NCI-H748 (cell line): Measurements from ENCODE around the gene UCKL1.
"Not testable (repeated sequence)": the region's sequence is repeated elsewhere in the genome, so short reads cannot be mapped to it uniquely, and the experiment has no call there.

Experiments used
- DNase-seq: peaks from one replicate; lab custom pipeline; 2025; ENCODE audit not compliant: unreplicated experiment; lab: John Stamatoyannopoulos, UW

UCKL1 gene

GRCh38 chr20:63944078-63944941 is 11.9 kb downstream of the UCKL1 start:
- no peak for DNase-seq

DNA sequence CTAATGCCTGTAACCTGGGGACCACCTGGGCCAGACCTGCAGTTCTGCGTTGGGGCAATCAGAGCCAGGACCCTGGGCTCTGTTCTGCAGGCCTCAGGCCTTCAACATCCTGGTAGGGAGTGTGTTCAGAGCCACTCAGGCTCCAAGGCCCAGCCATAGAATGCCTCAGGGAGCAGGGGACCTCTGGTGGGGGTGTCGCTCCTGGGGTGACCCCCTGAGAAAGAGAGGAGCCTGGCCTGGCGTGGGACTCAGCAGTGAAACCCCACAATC is 12.5 kb downstream of the UCKL1 start:
- DNase-seq: no peak

- DNase-seq: no peak
Observed at GRCh38 chr20:63942969-63943807, 13.0 kb downstream of the UCKL1 start.

DNA sequence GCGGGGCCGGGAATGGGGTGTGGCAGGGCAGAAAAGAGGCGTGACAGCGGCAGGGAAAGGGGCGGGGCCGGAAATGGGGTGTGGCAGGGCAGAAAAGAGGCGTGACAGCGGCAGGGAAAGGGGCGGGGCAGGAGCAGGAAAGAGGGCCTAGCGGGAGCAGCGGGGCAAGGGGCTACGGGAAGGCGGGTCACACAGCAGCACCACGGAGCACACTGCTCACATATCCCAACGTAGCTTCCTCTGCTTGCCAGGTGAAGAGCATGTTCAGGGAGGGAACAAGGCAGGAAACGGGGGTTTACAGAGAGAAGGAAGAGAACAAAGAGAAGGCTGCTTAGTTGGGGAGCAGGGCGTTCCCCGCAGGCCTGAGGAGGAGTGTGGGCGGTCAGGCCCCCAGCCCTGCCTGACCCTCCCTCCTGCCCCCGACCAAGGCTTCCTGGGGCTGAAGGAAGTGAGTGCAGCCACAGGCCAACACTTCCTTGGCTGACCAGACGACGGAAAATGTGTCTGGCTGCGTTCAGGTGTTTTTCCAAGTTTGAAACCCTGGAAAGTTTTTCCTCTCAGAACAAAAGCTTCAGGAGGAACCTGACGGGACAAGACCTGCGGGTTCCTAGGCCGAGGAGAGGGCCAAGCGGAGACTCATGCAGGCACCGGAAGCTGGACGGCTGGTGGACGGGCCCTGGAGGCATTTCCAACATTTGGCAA is 13.8 kb downstream of the UCKL1 start:
- peak; percentile 37 for DNase-seq

DNA sequence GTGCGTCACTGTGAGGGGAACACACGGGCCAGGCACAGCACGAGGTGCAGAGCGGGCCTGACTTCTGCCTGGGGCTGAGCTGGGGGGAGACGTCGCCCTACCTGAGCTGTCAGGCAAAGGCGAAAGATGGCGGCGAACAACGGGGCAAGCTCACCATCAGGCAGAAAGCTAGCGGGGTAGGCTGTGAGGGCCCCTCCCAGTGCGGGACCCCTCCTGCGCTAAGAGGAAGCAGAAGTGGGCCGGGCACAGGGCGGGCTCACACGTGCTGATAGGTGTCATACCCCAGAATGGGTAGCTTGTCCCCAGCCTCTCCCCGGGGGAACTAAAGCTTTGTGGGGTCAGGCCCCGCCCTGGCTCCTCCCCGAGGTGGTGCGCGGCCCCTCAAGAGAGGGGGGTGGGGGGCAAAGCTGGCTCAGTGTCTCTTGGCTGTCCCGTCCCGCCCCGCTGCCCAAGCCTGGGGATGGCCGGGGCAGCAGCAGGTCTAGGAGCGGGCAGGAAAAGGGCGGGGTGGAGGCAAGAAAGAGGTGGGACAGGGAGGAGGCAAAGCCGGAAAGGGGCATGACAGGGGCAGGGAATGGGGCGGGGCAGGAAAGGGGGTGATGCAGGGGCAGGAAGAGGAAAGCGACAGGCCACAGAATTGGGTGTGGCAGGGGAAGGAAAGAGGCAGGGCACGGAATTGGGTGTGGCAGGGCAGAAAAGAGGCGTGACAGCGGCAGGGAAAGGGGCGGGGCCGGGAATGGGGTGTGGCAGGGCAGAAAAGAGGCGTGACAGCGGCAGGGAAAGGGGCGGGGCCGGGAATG is 14.7 kb downstream of the UCKL1 start:
- DNase-seq: no peak

- no peak for DNase-seq
Observed at GRCh38 chr20:63940472-63941266, 15.5 kb downstream of the UCKL1 start.

DNA sequence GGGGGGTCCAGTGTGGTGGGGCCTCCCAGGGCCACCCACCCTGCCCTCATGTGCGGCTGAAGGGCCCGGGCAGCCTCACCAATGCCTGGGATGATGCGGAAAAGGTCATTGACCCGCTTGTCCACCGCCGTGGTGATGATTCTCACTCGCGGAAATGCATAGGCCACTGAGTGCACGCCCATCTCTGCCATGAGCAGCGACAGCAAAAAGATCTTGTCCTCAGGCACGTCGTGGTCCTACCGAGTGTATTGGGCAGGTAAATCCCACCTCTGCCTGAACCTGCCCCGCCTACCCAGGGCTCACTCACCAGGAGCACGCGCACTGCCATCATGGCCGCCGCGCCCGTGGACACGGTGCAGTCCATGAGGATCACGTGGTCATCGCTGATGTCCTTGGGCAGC is 16.1 kb downstream of the UCKL1 start:
- DNase-seq: no peak

DNA sequence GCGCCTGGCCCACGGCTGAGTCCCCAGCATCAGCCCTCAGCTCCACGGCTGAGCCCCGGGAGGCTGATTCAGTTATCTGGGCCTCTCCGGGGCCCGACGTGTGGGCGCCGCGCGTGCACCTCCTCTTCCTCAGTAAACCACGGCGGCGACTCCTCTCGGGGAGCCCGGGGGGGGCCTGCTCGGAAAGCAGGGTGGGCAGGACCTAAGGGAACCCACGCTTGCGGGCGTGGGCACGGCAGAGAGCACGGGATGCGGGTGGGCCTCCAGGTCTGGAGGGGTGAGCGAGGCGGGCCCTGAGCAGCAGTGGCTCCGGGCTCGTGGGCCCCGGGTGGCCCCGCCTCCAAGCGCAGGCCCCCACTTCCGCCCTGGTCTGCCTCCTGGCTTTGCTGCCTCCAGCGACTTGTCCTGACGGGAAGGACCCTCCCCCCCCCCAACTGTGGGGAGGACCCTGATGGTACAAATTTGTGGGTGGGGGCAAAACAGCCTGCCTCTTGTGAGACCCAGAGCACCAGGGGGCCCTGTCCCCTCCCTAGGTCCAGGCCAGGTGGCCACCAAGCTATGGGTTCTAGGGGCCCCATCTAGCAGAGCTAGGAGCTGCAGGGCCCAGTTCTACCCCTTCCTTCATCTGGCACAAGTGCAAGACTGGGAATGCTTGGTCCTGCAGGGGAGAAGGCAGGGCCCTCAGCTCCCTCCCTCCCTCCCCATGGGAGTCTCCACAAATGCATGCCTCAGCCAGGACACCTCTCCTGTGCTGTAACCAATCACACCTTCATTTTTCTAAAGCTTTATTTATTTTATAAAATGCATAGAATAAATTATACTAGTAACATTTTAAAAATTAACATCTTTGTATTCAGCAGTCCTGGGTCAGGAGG is 16.9 kb downstream of the UCKL1 start:
- no peak for DNase-seq

GRCh38 chr20:63937596-63937995 is 18.6 kb downstream of the UCKL1 start:
- DNase-seq: no peak

GRCh38 chr20:63935447-63935846 is 20.8 kb downstream of the UCKL1 start:
- no peak for DNase-seq

DNA sequence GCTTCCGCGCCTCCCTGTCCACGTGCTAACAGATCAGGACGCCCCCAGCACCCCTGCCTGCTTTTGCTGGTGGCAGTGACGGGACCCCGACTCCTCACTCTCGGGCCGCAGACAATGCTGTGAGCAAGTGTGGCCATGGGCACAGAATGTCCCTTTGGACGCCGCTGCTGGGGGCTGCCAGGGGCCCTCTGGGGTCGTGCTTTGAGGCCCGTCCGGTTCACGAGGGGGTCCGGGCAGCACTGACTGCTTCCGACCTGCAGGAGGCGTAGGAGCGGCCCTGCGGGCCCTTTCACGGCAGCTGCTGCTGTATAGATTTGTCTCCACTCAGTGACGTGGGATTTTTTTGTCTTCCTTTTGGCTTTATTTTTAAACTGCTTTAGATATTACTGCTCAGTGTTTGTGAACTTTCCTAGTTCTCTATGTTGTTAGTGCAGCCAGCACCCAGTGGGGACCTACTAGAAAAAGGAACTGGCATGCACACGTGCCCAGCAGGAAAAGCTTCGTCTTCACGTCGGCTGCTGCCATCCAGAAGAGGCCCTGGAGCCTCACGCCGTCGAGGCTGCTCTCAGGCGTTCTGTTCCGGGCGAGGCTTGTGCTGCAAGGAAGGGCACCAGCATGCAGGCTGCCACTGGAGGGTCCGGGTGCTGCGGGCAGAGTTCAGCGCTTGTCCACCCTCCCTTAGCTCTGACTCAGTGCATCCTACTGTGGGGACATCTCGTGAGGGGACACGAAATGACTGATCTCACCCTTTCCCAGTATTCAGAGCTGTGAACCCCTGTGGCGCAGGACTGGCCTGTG is 21.7 kb downstream of the UCKL1 start:
- DNase-seq: no peak

DNA sequence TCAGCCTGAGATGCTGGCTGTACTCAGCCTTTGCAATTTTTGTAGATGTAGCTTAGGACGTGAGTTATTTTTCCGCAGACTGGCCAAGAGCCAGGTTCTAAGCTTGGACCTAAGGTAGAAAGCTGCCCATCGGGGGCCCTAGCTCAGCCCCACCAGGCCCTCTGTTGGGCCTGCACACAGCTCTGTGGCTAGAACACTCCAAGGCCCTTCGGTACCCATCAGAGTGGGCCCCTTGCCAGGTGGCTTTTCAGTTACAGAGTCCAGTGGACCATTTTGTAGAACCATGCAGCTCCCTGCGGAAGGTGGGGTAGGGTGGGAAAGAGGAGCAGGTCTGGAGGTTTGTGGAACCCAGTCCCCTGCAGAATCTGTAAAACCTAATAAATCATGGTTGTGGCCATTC is 22.6 kb downstream of the UCKL1 start:
- no peak for DNase-seq

GRCh38 chr20:63932606-63933160 is 23.5 kb downstream of the UCKL1 start:
- no peak for DNase-seq

GRCh38 chr20:63931735-63932134 is 24.5 kb downstream of the UCKL1 start:
- DNase-seq: no peak

DNA sequence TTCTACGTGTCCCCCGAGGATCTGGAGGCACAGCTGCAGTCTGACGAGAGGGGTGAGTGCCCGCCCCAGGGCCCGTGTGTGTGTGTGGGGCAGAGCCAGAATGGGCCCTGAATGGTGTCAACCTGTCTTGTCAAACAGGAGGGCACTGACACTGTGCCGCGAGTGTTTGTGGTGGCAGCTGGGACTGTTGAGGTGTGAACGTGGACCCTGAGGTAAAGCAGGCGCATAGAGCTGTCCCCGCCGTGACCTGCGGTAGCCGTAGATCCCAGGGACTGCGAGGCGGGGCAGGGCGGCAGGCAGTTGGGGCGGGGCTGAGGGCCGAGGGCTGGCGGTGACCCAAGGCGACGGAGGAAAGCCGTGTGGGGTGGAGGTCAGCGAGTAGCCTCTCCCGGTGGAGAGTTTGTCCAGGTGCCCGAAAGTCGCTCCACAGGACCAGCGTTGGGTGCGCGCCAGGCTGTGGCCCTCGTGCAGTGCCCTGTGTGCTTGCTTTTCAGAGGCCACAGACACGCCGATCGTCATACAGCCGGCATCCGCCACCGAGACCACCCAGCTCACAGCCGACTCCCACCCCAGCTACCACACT is 25.2 kb downstream of the UCKL1 start:
- no peak for DNase-seq

GRCh38 chr20:63929473-63929883 is 26.7 kb downstream of the UCKL1 start:
- DNase-seq: not testable (repeated sequence)

- no peak for DNase-seq
Observed at GRCh38 chr20:63929071-63929470, 27.1 kb downstream of the UCKL1 start.

DNA sequence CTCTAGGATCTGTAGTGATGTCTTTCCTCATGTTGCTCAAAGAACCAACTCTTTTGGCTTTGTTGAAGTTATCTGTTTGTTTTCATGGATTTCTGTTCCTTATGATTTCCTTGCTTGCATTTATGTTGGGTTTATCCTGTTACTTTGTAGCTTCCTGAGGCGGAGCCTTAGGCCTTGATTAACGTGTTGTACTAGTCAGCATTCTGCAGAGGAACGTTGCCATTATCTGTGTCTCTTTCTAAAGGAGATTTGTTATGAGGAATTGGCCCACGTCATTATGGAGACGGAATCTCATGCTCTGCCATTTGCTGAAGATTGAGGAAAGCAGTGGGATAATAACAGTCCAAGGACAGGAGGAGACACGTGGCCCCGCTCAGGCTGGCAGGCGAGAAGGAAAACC is 29.9 kb downstream of the UCKL1 start:
- DNase-seq: no peak
